GM19043 (cell line): ENCODE results near the gene SYNDIG1.

Source experiments
- ATAC-seq: cut with Tn5 transposase; IDR thresholded peaks from one replicate; pipeline ENCODE4 v1.9.1; 2021; ENCODE audit warnings: low read depth; ENCODE audit not compliant: unreplicated experiment

Gene SYNDIG1

GRCh38 chr20:24581443-24582170 is 112.2 kb downstream of the SYNDIG1 start:
- ATAC-seq = no peak

DNA sequence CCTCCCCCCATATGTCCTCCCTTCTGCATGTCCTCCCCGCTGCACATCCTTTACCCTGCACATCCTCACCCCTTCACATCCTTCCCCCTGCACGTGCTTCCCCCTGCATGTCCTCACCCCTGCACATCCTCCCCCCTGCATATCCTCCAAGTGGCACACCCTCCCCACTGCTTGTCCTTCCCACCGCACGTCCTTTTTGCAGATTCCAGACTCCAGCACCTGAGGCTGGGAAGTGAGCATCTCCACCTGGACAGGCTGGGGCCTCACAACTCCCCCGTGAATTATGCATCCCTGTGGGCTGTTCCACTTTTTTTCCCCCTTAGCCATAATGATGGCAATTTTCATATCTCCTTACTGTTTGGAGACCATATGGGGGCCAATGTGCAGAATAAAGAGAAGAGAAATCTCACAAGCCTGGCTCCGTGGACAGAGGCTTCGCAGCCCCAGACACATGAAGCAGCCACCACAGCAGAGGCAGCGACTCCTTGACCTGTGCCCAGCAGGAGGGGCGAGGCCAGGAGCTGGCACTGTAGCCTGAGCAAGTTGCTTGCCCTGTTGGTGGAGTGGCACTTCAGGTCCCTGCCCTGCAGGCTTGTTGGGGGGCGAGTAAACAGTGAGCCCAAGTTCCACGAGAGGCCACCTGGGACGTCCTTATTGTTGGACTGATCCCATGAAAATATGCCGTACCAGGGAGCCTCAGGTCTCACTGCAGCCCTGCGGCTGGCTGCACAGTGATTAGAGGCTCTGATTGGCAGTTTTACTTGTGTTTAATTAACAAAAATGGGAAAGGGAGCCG is 113.1 kb downstream of the SYNDIG1 start:
- no peak for ATAC-seq

GRCh38 chr20:24583169-24583792 is 113.9 kb downstream of the SYNDIG1 start:
- ATAC-seq = no peak

DNA sequence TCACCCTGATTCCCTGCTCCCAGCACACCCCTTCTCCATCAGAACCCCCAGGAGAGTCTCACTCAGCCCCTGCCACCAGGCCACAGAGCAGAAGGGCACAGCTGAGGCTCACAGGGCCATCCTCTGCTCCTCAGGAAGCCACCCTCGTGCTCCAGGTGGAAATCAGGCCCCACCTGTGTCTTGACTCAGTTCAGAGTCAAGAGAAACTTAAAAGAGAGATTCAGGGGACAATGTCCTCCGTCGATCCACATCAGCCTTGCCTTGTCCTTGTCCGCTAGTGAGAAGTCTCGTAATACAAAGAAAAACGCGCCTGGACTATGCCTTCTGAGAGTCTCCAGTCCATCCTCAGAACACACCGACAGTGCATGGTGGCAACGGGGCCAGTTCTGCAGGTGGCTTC is 114.6 kb downstream of the SYNDIG1 start:
- no peak for ATAC-seq

DNA sequence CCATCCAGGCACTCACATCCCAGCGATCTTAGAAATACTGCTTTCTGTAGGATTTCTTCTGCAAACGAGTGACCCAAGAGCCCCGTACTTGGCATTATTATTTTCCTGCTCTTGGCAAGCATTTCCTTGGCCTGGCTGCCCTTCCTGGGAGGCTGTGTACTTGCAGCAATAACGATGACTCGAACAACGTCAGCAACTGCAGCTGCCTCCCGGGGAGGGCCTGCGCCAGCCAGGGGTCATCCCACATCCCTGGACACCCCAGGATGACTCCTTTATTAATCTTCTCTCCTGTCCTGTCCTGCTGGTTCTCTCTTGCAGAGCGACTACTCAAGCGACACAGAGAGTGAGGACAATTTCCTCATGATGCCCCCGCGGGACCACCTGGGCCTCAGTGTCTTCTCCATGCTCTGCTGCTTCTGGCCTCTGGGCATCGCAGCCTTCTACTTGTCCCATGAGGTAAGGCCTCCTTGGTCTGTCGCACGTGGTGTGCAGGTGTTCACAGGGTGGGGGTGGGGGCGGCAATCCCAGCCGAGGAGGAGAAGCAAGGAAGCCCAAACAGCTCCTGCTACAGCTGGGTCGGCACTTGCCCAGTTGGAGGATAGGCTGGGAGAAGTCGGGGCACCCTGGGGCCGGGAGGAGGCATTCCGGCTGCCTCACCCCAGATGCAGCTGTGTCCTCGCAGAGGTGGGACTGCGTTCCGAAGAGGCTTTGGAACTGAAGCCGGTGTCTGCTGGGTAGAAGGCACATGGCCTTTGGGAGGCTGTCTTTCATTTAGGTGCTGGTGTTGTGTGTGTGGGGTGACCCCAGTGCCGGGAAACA is 115.3 kb downstream of the SYNDIG1 start:
- no peak for ATAC-seq

- no peak for ATAC-seq
Observed at GRCh38 chr20:24585796-24586522, 116.5 kb downstream of the SYNDIG1 start.

GRCh38 chr20:24586523-24586840 is 117.1 kb downstream of the SYNDIG1 start:
- no peak for ATAC-seq

DNA sequence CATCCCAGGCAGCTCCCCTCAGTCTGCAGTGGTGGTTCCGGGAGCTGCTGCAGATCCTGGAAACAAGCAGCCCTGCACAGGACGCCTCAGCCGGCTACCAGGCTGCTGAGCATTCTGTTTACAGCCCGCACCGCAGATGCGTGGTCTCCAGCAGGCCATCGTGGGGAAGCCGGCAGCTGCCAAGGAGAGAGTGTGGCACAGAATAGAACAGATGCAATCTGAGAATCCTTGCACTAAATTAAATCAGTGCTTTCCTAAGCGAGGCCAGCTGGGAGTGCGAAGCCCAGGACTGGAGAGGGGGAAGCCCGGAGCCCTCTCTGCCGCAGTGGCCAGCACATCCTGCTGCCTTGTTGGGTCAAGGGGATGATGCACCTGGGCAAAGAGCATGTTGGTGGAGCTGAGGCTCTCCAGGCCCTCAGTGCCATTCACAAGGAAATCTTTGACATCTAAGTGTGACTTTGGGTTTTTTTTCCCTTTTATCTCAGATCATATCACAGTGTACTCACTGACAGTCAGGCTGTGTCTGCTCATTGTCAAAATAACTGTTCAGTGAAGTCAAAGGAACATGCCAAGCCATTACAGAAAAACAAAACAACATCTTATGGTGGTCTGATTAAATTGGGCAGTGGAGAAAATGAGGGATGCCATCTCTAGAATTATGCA is 118.1 kb downstream of the SYNDIG1 start:
- ATAC-seq = no peak

DNA sequence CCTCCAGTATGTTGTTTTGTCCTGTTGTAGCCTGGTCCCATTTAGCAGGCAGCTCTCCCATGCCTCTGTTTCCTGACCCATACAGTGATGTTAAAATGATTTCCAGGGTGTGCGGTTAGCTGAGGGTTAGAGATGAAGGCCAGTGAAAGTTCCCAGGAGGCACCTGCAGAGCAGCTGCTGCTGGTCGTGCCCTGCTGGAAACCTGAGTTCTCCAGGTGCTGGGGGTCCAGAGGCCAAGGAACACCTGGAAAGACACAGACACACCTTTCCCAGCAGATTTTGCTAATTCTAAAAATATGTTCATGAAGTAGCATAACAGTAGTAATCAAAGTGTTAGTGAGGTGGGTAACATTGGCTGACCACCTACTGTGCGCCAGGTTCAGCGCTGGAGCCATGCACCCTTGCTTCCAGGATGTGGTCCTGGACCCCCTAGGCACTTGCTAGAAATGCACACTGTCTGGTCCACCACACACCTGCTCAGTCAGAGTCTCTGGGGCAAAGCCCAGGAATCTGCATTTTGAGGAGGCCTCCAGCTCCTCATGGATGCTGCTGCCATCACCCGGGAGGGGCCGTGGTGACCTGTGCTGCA is 118.7 kb downstream of the SYNDIG1 start:
- no peak for ATAC-seq

GRCh38 chr20:24588725-24589340 is 119.4 kb downstream of the SYNDIG1 start:
- ATAC-seq = no peak

DNA sequence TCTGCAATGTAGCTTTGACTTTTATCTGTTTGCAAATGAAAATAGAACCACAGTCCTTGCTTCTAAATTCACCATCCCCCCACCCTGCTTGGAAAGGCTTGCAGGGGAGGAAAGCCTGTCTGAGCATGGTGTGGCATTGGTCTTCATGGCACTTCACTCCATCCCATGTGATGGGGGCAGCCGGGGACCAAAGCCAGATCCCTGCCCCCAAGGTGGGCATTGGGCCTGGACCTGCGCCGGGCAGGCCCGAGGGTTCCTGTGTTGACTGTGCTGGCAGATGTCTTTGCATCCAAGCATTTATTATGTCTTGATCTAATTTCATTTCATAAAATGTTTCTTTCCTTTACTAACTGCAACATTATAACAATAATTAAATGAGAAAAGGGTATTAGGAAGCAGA is 120.0 kb downstream of the SYNDIG1 start:
- ATAC-seq = no peak

DNA sequence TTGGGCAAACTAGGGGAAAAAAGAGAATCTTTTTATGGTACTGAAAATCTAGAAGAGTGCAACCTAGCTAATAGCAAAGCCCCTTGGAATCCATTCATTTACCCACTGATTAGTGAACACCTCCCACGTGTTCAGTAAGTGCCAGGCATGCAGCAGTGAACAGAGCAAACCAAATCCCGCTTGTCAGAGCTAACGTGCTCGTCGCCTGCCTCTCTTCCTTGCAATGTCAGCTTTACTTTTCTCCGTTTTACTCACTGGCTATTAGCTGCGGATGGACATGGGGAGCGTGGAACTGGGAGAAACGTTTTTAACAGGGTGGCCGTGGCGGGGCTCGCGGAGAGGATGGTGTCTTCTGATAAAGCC is 120.4 kb downstream of the SYNDIG1 start:
- no peak for ATAC-seq

GRCh38 chr20:24590178-24590982 is 121.0 kb downstream of the SYNDIG1 start:
- no peak for ATAC-seq

- no peak for ATAC-seq
Observed at GRCh38 chr20:24597051-24597450, 127.6 kb downstream of the SYNDIG1 start.

- no peak for ATAC-seq
Observed at GRCh38 chr20:24598346-24598745, 128.9 kb downstream of the SYNDIG1 start.

- no peak for ATAC-seq
Observed at GRCh38 chr20:24598996-24599395, 129.6 kb downstream of the SYNDIG1 start.

- ATAC-seq = no peak
Observed at GRCh38 chr20:24600012-24600411, 130.6 kb downstream of the SYNDIG1 start.

DNA sequence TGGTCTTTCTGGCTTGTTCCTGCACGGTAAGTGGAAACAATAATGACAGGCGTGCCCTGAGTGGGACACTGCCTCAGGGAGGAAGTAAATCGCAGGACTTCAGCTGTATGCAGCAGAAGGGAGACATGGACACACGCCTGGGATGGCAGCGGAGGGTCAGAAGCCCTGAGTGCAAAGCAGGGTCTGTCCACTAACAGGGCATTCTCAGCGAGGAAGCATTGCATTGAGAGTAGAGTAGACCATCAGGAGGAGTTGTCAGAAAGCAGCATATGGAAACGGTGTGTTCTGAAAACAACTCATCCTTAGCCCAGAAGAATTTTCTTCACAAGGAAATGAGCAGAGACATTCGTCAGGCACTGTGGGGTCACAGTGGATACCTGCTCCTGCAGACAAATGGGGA is 134.0 kb downstream of the SYNDIG1 start:
- no peak for ATAC-seq
